K562 (cell line): Measurements from ENCODE around the gene OSGIN1. TPM values are rescaled to one million over a fixed set of nuclear protein-coding genes. Genes with fewer than 3 reads are reported as not detected.

Experiments used
- C11orf30 ChIP-seq: fragments of 450-650 bp; IDR thresholded peaks from 2 replicates; pipeline ENCODE4 v1.6.1; 2016; ENCODE audit warnings: low read depth, mild to moderate bottlenecking
- CBFA2T2 ChIP-seq: fragments of 450-650 bp; conservative IDR thresholded peaks from 2 replicates; pipeline ENCODE4 v1.6.1; 2017; ENCODE audit warnings: mild to moderate bottlenecking
- GATA2 ChIP-seq: sonication (generic); formaldehyde crosslinking; IDR thresholded peaks from 2 replicates; pipeline ENCODE4 v1.4.0; 2020; ENCODE audit warnings: mild to moderate bottlenecking, missing genetic modification reagents
- GTF3C2 ChIP-seq: IDR thresholded peaks from 3 replicates; pipeline ENCODE4 v1.6.1; 2011; ENCODE audit warnings: borderline replicate concordance, mild to moderate bottlenecking, moderate library complexity; ENCODE audit not compliant: insufficient read length; ENCODE audit errors: extremely low read depth
- SP1 ChIP-seq: sonication (generic); formaldehyde crosslinking; IDR thresholded peaks from 2 replicates; pipeline ENCODE4 v1.8.1; 2022; ENCODE audit warnings: mild to moderate bottlenecking, missing genetic modification reagents
- TCF7L2 ChIP-seq: fragments of 150-350 bp; IDR thresholded peaks from 2 replicates; pipeline ENCODE4 v1.6.1; 2016; ENCODE audit warnings: low read depth, mild to moderate bottlenecking, low read length, moderate library complexity
- ZFP1 ChIP-seq: fragments of 450-650 bp; formaldehyde crosslinking; IDR thresholded peaks from 2 replicates; pipeline ENCODE4 v1.4.0; 2020; ENCODE audit warnings: mild to moderate bottlenecking, mixed read lengths
- ZFPM2 ChIP-seq: fragments of 250-450 bp; sonication (Bioruptor Pico); IDR thresholded peaks from 2 replicates; pipeline ENCODE4 v1.5.1; 2022; ENCODE audit warnings: mild to moderate bottlenecking
- ZKSCAN8 ChIP-seq: fragments of 200-800 bp; sonication (Bioruptor generic); IDR thresholded peaks from 2 replicates; pipeline ENCODE4 v1.6.1; 2016; ENCODE audit warnings: missing genetic modification characterization, missing compliant biosample characterization
- ZNF124 ChIP-seq: sonication (generic); formaldehyde crosslinking; IDR thresholded peaks from 2 replicates; pipeline ENCODE4 v1.8.1; 2022; ENCODE audit warnings: missing genetic modification reagents
- ZNF311 ChIP-seq: fragments of 250-450 bp; sonication (Bioruptor Pico); IDR thresholded peaks from 2 replicates; pipeline ENCODE4 v1.4.0; 2020; ENCODE audit warnings: mild to moderate bottlenecking, moderate library complexity
- ZNF318 ChIP-seq, 2 experiments: fragments of 450-650 bp; IDR thresholded peaks; 2 replicates each; pipeline ENCODE4 v1.6.1; 2016; ENCODE audit warnings: mild to moderate bottlenecking in 2 of 2, borderline replicate concordance in 1 of 2, low read depth in 1 of 2, moderate library complexity in 1 of 2
- ZNF395 ChIP-seq: fragments of 200-800 bp; sonication (Bioruptor generic); IDR thresholded peaks from 2 replicates; pipeline ENCODE4 v1.6.1; 2017; ENCODE audit warnings: missing genetic modification characterization, missing compliant biosample characterization
- polyA plus RNA-seq, 8 experiments: library from polyadenylated mRNA; depleted of rRNA in 4 of 8; stranded (reverse) in 5 of 8; unstranded in 3 of 8; fragments of >200 nt; fragmentation: Nextera tagmentation in 2 of 8; fragmentation: Illumina TruSeq in 1 of 8; extraction: Ambion mirVana in 2 of 8; extraction: Trizol in 1 of 8; gene quantifications; 2 replicates each; pipeline versions ENCODE4 v1.2.1 to v1.2.3, GENCODE V29; 2011 to 2014; ENCODE audit warnings: inconsistent platforms in 1 of 8, missing spikeins in 1 of 8
- total RNA-seq, 7 experiments: library from RNA; depleted of rRNA in 6 of 7; stranded (reverse); fragments of >200 nt in 6 of 7; fragmentation: Illumina TruSeq in 2 of 7; extraction: Trizol in 2 of 7; gene quantifications; 2 replicates each; pipeline versions ENCODE4 v1.2.1 to v1.2.3, GENCODE V29; 2011 to 2021; ENCODE audit warnings: low replicate concordance in 1 of 7

OSGIN1 gene
- total and polyA plus RNA-seq, 9 of the 15 experiments (the other 6 are each of a cell fraction or from before 2014, with no cell fraction given): 0.03 to 3.6 (median 1.6) TPM

- TF ChIP-seq GTF3C2 (no peak), SP1 (peak; percentile 71), C11orf30 (peak; percentile 97), ZNF395 (0 out of 2 replicates have a peak, but pooled peaks have one; percentile 32), TCF7L2 (no peak), ZKSCAN8 (no peak), ZFP1 (CRISPR knock-in tag) (no peak), ZNF318 (IDR thresholded peaks at IDR 0.05; ENCODE audit: borderline replicate concordance in 1 of 2, low read depth in 1 of 2) (peak in 1 of 2 experiments; percentile 69; a peak in 2 of 4 replicates), ZFPM2 (CRISPR knock-in tag) (no peak), ZNF124 (CRISPR knock-in tag) (no peak), ZNF311 (CRISPR knock-in tag) (no peak), CBFA2T2 (no peak; the same call in 1 of the 2 replicates), GATA2 (CRISPR knock-in tag) (no peak)
Observed at GRCh38 chr16:83952940-83953795, at the start of gene OSGIN1 (continued).
